Stimulated activated CD4-positive, alpha-beta T cell treated with anti-CD3 and anti-CD28 coated beads, TNF-alpha, amount 100 ng/mL, for 4 hours (primary cell): ENCODE data around the gene CEP85L.

Source experiments
- DNase-seq, 3 experiments: peaks; one replicate each; pipeline ENCODE4 v3.0.0-alpha.2; 2020; ENCODE audit warnings: low read depth in 3 of 3

The CEP85L gene

DNA sequence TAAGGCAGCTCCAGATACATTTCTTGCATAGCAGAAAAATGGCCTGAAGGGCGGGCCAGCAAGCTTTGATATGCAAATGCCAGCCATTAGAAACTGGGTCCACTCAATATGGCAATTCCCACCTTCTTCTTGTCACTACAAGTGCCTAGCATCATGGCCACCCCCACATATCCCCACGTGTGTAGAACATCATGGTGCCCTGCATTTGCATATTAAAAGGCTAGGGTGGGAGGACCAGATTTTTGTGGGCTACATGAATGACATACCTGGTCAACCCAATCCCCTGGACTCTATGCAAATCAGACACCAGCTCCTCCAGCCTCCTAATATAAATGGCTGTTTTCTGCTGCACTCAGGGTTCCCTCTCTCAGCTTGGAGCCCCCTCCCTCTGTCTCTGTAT is 71.6 kb downstream of the CEP85L start:
- no peak for DNase-seq

DNA sequence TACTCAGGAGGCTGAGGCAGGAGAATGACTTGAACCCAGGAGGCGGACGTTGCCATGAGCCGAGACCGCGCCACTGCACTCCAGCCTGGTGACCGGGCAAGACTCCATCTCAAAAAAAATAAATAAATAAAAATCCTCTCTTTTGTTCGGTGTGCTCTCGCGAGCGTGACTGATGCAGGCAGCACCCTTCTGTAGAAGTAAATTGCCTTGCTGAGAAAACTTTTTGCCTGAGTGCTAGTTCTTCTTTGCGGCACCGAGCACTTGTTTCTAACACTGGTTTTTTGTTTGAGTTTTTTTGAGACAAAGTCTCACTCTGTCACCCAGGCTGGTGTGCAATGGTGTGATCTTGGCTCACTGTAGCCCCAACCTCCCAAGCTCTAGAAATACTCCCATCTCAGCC is 72.8 kb downstream of the CEP85L start:
- DNase-seq: no peak

DNA sequence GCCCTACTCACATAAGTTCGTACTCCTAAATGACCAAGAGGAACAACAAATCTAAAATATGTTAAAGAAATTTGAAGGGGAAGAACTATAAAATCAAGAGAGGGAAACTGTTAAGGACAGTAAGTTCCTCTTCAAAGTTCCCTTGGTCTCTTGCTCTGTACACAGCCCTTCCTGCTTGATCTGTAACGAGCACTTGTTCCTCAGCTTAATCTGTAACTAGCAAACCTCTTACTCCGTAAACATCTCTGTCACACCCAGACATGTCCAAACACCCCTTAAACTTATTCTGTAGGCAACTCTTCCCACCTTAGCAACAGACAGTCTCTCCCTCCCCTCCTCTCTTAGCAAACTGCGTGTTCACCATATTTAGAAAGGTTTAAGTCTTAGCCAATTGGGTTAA is 73.4 kb downstream of the CEP85L start:
- DNase-seq: no peak

DNA sequence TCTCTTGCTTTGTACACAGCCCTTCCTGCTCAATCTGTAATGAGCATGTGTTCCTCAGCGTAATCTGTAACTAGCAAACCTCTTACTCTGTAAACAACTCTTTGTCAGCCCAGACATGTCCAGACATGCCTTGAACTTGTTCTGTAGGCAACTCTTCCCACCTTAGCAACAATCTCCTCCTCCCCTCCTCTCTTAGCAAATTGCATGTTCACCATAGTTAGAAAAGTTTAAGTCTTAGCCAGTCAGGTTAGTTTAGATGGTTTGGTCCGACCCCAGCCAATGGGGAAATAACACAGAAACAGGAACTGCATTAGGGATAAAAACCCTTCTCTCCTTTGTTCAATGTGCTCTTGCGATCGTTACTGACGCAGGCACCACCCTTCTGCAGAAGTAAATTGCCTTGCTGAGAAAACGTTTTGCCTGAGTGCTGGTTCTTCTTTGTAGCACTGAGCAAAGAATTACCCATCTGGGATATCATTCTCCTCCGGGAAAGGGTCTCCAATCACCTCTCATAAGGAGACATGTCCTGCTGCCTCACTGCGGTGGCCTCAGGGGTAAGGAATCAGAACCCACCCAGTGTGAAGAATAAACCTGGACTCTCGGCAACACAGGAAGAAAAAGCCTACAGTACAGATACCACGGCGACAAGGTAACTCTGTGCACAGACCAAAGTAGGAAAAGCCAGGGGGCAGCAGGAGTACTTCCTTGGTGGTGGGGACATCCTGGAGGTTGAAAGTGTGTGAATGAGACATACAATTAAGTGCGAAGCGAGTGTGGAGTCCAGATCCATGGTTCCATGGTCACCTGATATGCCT is 77.1 kb downstream of the CEP85L start:
- no peak for DNase-seq

DNA sequence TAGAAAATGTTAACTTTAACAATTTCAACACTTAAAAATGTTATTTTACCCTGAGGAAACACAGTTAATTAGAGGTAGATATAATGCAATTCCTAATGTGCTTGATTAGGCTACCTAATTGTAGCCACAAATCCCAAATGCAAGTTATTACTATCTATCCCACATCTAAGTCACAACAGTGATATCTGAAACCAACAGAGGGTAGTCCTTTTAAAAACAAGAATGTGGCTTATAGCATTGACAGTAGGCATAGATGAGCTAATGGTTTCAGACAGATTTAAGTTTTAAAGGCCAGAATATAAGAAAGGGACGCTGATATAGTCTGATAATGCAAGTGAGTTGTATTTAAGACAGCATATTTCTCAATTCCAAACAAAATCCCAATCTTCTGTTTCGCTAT is 80.3 kb downstream of the CEP85L start:
- DNase-seq: no peak

DNA sequence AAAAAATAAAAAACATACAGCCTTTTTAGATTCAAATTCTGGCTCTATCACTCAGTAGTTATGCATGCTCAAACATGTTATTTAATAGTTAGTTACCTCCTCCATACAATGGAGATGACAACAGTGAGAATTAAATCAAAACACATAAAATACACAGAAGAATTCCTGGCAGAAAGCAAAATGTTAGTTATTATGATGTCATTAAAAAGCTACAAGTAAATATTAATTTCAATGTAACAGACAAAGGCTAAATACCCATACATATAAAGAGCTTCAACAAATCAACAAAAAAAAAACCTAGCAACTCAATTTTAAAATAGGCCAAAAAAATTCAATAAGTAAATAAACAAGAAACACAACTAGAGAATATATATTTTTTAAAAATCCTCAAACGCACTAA is 81.9 kb downstream of the CEP85L start:
- DNase-seq: no peak

DNA sequence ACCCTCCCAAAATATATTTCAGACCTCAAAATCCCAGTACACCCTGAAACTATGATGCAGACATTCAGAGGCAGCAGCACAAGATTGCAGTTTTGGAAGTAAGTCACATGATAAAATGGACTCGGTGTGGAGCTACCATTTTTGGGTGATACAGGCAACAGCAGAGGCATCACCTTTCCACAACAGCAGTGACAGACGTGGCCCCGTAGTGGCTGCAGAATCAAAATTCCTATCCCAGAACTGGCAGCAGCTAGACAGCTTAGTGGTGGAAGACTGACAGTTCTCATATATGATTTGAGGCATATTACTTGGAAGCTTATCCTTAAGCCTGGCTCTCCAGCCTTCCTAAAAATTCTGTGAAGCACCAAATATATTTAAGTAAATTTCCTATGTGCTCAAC is 83.4 kb downstream of the CEP85L start:
- no peak for DNase-seq

DNA sequence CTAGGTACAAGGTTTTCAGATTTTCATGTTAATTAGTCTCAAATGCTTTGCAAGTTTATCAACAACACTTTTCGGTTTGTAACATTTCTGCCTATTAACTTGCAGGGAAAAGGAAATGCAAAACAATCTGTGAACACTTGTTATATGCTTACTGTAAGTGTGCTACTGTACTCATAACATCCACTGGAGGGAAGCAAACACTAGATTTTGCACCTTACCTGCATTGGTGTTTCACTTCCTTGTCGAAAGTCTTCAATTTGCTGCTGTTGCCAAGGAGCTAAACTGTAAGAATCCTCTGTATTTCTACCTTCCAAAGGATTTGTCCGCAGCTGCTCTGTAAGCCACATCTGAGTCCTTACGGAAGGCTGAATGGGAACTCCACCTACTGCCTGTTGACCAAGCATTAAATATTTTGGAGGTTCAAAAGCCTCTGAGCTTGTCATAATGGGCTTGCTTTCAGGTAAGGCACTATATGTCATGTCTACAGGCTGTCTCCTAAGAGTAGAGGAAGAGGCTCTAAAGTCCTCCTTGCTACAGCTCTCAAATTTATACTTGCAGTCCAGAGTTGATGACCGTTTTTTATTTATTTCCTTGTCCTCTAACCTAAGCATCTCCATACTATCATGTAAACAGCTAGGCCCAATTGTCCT is 86.0 kb downstream of the CEP85L start:
- no peak for DNase-seq

DNA sequence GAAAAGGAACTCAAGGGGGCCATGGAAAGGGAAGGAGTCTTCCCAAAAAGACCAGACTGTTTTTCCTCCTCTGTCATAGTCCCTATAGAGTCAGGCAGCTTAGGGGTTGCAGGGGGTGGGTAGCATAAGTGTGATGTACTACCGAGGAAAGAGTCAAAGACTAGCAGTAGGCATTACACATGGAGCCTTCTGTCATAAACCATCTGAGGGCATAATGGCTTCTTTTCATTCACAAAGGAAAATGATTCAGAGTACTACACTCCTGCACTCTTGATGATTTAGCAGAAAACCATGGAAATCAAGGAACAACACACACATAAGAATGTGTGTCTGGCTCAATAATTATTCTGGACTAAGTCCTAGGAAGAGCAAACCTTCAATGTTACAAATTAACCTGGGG is 88.4 kb downstream of the CEP85L start:
- no peak for DNase-seq

DNA sequence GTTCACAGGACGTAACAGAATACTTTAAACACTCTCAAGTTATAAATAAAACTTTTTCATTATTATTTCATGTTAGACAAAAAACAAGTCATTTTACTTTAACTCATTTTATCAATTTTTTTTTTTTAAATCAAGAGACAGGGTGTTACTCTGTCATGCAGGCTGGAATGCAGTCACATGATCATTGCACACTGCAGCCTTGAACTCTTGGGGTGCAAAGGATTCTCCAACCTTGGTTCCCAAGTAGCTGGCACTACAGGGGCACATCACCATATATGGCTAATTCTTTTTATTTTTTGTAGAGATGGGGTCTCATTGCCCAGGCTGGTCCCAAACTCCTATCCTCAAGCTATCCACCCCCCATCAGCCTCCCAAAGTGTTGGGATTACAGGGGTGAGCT is 89.1 kb downstream of the CEP85L start:
- DNase-seq: no peak

DNA sequence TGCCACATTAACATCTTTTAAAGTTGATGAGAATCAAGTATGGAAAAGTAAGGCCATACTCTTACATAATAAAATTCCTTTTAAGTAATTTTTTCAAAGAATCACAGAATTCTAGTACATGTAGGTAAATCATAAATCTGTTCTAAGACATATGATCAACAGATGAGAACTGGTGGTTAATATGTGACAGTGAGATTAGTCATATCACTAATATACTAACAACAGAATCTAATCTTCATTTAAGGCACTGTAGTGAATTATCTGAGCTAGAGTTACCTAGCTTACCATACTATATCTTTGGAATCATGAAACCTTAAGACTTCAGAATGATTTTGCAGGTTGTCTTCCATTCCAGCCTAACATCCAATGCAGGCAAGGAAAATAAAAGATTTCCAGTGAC is 91.7 kb downstream of the CEP85L start:
- DNase-seq: no peak

DNA sequence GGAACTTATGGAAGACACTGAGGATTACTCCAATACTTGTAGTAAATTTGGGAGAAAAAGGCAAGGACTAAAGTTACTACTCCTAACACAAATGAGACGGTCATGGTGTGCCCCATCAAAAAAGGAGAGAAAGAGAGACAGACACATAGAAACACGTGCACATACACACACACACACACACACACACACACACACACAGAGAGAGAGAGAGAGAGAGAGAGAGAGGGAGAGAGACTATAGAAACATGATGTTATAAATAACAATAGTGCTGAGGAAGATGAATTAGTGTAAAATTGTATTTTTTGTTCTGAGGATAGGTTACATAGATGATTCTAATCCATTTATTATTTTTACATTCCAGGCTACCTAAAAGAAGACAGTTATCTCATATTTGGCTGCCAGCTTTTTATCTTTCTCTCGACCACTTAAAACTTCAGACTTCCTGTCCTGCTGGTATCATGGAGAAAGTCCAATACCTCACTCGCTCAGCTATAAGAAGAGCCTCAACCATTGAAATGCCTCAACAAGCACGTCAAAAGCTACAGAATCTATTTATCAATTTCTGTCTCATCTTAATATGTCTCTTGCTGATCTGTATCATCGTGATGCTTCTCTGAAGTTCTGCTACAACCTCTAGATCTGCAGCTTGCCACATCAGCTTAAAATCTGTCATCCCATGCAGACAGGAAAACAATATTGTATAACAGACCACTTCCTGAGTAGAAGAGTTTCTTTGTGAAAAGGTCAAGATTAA is 92.8 kb downstream of the CEP85L start:
- DNase-seq: no peak

DNA sequence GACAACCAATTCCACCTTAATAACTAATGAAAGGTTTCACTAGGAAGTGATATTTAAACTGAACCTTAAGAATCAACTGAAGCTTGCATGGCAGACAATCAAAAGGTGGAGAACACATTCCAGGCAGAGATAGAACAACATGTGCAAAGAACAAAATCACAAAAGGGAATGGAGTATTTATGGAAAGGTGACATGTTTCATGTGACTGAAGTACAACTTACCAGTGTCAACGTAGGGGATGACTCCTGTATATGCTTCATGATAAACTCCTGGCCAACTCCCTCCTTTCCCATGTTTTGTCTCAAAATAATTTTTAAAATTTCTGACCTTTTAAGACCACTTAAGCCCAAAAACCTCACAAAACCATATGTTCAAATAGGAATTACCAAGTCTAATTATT is 96.7 kb downstream of the CEP85L start:
- no peak for DNase-seq

DNA sequence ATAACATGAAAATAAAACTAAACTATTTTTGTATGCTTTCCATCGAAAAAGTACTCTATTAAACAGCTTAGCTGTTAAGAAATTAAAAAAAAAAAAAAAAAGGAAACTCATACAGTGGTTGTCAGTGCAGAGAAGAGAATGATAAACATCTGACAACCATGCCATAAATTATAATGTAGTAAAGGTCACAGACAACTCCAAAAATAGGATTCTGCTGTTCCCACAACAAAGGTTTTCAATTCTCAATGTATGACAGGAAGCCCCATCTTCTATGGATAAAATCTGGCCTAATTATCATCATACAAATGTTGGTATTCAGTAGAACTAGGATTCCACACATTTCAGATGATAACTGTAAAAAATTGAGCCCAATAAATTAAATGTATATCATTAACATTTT is 98.3 kb downstream of the CEP85L start:
- no peak for DNase-seq

DNA sequence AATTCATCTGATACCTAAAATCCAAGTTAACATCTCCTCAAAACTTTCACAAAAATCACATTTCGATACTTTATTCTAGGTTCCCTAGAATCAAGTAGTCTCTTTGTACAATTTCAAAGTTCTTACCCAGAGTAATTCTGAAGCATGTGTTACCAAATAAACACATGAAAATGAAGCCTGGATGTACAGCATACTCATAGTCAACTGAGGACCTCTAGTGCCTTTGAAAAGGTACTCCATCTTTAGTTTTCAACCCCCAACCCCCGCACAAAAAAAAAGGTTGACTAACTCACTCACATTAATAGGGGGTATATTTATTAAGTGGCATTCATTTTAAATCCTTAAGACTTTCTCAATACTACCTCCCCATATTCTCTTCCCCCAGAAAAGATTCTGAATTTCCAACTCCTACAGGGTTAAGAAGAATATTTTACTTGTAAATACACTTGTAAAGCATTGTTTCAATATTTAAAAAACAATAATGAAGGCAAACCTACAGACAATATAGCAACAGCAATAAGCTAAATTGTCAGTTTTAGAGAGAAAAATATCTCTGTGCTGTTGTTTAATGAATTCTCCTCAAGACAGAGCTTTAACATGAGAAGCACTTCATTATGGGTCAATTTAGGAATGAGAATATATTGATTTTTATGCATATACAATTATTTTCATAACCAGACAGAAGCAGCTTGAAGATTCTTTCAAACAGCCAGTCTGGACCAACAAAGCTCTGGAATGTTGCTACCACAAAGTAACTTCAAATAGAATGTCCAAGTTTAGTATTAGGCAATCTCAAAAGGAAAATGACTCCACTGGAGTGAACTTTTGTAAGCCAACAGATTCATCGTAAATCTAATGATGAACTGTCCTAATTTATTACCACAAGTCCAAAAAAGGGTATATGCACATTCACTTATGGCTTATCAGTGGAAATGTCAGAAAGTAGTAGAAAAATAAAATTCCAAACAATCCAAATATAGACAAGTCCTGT is 100.0 kb downstream of the CEP85L start:
- DNase-seq: no peak

DNA sequence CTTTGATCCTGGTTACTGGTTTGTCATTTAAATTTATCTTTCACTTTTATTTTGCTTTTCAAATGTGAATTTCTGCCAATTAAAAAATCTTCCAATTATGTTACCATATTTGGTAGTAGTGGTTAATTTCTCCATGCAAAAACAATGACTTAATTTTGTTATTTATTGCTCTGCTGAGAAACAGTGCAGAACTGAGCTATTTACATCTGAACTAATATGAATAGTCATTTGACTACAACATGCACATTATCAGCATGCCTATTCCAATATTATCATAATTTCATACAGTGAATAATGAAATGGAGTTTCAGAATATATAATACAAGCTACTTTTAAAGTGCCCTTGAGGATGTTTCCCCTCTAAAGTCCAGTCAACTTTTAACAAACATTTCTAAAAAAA is 102.8 kb downstream of the CEP85L start:
- DNase-seq: no peak

DNA sequence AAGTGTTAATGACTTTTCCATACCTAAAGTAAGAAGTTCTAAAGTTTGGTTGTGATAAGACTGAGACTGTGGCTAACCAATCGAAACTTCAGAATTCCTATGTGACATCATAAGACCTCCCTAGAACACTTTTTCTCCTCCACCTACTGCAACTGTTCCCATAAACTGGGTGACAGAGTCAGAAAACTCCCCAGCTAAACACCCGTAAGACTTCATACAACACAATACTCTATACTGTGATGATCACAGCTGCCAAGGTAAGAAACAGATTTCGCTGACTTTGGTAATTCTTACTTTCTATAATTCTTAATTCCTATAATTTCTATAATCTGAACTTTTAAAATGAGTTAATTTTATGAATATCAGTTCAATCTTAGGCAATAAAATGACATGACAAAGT is 103.3 kb downstream of the CEP85L start, which contains the start of gene PLN:
Gene PLN (plus strand): TSS at position 161 of the 400 bp plus-strand sequence. CDS start 10,626 bp downstream, outside the sequence.
- no peak for DNase-seq

DNA sequence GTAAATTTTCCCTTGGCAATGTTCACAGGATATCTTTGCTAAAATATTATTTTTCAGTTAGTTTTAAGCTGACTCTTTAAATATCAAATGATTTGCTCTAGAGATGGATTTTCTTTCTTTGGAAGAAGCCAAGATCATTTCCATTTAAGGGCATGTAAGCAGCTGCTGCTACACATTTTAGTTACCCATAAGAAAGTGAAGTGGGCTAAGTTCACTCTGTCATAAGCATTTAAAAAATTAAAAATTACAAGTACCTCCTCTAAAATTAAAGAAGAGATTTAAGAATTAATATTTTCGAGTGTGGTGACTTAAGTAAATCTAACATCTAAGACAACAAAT is 104.5 kb downstream of the CEP85L start:
- DNase-seq: no peak

DNA sequence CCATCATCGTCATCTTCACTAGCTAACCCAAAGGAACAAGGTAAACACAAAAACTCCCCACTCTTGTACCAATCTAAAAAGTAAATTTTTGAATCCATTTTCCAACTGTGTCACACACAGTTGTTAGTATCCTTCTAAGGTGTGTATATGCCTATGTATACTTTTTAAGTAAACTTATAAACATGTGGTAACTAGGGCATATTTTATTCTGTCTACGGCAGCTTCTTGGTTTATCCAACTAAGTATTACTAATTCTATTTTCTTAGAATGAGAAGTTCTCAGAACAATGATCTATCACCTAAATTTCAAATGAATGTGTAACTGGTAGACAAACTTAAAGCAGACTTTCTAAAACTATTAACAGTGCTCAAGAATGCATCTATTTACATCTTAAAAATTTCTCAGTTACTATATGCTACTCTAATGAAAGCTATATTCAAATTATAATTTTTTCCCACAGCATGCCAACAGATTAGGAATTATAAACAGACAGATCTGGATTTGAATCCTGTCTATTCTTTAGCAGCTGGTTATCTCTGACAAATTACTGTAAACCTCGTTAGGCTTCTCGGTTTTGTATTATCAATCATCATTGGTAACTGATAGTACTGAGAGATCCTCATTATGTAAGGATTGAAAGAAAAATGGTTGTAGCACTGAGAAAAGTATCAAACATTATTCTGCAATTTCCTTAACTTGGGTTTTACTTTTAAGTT is 105.1 kb downstream of the CEP85L start:
- DNase-seq: no peak

DNA sequence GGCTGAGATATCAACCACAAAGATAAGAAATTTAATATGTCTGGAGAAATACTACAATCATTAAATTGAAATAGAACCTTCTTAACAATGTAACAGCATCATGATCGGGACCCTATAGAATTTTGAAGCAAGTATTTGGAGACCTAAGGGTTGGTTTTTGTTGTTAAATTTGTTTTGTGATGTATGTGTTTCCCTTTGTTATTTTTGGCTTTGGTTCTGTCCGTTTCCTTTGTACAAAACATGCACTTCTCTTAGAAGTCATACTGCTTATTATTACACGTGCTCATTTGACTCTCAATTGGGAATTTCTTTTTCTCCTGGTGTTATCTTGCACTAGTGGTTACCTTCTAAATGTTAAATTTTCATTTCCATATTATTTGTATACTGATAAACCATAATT is 107.3 kb downstream of the CEP85L start:
- no peak for DNase-seq
